Vagina (tissue), 2 donors: ENCODE results near the gene CFB.

Experiments
- POLR2A ChIP-seq, 2 donors: fragments of 450-650 bp; IDR thresholded peaks; one replicate each; pipeline ENCODE4 v1.6.1; 2017; ENCODE audit warnings: antibody characterized with exemption in 2 of 2, mild to moderate bottlenecking in 2 of 2, moderate library complexity in 2 of 2
- POLR2AphosphoS5 ChIP-seq, 2 donors: sonication (generic); formaldehyde crosslinking; IDR thresholded peaks; one replicate each; pipeline ENCODE4 v1.9.0; 2017; ENCODE audit warnings: antibody characterized with exemption in 2 of 2, mild to moderate bottlenecking in 2 of 2, low read depth in 1 of 2; ENCODE audit not compliant: insufficient read depth in 1 of 2
- TF ChIP-seq, protein P1 (sequence below), 3 experiments: fragments of 450-650 bp in 2 of 3; fragments of 200-600 bp in 1 of 3; sonication (generic) in 1 of 3; IDR thresholded peaks; one replicate each; pipeline ENCODE4 v1.5.1; 2017 to 2019; ENCODE audit warnings: antibody characterized with exemption in 3 of 3, mild to moderate bottlenecking in 2 of 3, moderate library complexity in 2 of 3

DNA sequence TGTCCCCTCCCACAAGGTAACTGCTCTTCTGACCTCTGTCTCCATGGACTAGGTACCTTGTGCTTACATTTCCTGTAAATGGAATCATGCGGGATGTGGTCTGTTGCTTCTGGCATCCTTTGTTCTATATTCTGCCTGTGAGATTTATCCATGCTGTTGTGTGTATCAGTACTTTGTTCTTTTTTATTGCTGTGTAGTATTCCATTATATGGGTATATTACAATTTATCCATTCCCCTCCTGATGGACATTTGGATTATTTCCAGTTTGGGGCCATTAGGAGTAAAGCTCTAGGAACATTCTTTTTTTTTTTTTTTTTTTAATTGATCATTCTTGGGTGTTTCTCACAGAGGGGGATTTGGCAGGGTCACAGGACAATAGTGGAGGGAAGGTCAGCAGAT lies 14.9 kb upstream of the CFB start:
- TF ChIP-seq POLR2AphosphoS5 (IDR thresholded peaks at IDR 0.05; ENCODE audit: insufficient read depth in 1 of 2, low read depth in 1 of 2): no peak
- TF ChIP-seq, protein P1, sequence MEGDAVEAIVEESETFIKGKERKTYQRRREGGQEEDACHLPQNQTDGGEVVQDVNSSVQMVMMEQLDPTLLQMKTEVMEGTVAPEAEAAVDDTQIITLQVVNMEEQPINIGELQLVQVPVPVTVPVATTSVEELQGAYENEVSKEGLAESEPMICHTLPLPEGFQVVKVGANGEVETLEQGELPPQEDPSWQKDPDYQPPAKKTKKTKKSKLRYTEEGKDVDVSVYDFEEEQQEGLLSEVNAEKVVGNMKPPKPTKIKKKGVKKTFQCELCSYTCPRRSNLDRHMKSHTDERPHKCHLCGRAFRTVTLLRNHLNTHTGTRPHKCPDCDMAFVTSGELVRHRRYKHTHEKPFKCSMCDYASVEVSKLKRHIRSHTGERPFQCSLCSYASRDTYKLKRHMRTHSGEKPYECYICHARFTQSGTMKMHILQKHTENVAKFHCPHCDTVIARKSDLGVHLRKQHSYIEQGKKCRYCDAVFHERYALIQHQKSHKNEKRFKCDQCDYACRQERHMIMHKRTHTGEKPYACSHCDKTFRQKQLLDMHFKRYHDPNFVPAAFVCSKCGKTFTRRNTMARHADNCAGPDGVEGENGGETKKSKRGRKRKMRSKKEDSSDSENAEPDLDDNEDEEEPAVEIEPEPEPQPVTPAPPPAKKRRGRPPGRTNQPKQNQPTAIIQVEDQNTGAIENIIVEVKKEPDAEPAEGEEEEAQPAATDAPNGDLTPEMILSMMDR (IDR thresholded peaks at IDR 0.05): no peak
- no peak for TF ChIP-seq POLR2A (IDR thresholded peaks at IDR 0.05)
